ENCODE measurements around the gene PREB.

- TF ChIP-seq CTCF (conservative IDR thresholded peaks at IDR 0.05; ENCODE audit: low read length) (peak; percentile 42), EZH2phosphoT487 (IDR thresholded peaks at IDR 0.05; ENCODE audit: borderline replicate concordance) (no peak)
Measured at GRCh38 chr2:27085673-27086089, 48.8 kb downstream of the PREB start.
